K562 (cell line): ENCODE measurements around the gene PCDH1. TPM values are rescaled to one million over a fixed set of nuclear protein-coding genes. Genes with fewer than 3 reads are reported as not detected.
"Not testable (repeated sequence)": the region's sequence is repeated elsewhere in the genome, so short reads cannot be mapped to it uniquely, and the experiment has no call there.

Source experiments
- ATAC-seq: fragments of 200-7000 bp; cut with Tn5 transposase; 3 replicates; pipeline ENCODE4 v1.9.1; 2020; ENCODE audit warnings: moderate library complexity
- BruUV-seq: library from RNA; stranded (reverse); fragments of 400-500 nt; replicated peaks from 2 replicates; lab custom pipeline; 2021; lab: Mats Ljungman, UMichigan
- CTCF ChIA-PET: fragments of 300-600 bp; formaldehyde crosslinking; extraction: SDS; loops from one replicate; lab custom pipeline; 2021; ENCODE audit warnings: low intra/inter-chr PET ratio; lab: Yijun Ruan, JAX
- POLR2A ChIA-PET: fragments of 300-600, 350-650 bp; sonication (Branson Sonifier 250); formaldehyde crosslinking; extraction: SDS; loops from one replicate; lab custom pipeline; 2021; ENCODE audit warnings: antibody characterized with exemption, inconsistent platforms; lab: Yijun Ruan, JAX
- DNase-seq, 4 experiments: peaks; one replicate each; pipeline versions ENCODE4 v3.0.0 to v3.0.0-alpha.2; 2011 to 2018; ENCODE audit warnings: low spot score in 3 of 4, mixed read lengths in 3 of 4; ENCODE audit errors: extremely low read depth in 1 of 4
- FAIRE-seq: peaks from 2 replicates; lab custom pipeline; 2011; peaks lifted over from hg19 to GRCh38; lab: Jason Lieb, UNC
- H2AFZ ChIP-seq: 2 replicates; pipeline ENCODE4 v1.6.0; 2011; ENCODE audit warnings: low read depth, low read length, control low read depth, inconsistent platforms
- H3K27ac ChIP-seq: fragments of 200-600 bp; 3 replicates; pipeline ENCODE4 v1.8.0; 2011; ENCODE audit warnings: low read depth, mild to moderate bottlenecking, control low read depth, inconsistent platforms, low read length, moderate library complexity, mixed read lengths; ENCODE audit errors: extremely low read depth
- H3K27me3 ChIP-seq, 2 experiments: fragments of 300-600 bp in 1 of 2; 2 replicates in 1 of 2; 3 replicates in 1 of 2; pipeline versions ENCODE4 v1.6.0 to v1.8.0; 2011; ENCODE audit warnings: inconsistent platforms in 2 of 2, low read length in 2 of 2, mild to moderate bottlenecking in 1 of 2, mixed read lengths in 1 of 2, moderate library complexity in 1 of 2; ENCODE audit not compliant: control insufficient read depth in 2 of 2, insufficient read depth in 2 of 2
- H3K36me3 ChIP-seq: fragments of 300-600 bp; 3 replicates; pipeline ENCODE4 v1.8.0; 2011; ENCODE audit warnings: mild to moderate bottlenecking, low read length, inconsistent platforms; ENCODE audit not compliant: control insufficient read depth, insufficient read depth
- H3K4me1 ChIP-seq, 2 experiments: fragments of 200-600 bp in 1 of 2; replicated peaks in 1 of 2; 2 replicates in 1 of 2; 3 replicates in 1 of 2; pipeline versions ENCODE4 v1.5.1 to v1.8.0; 2011; ENCODE audit warnings: inconsistent platforms in 2 of 2, low read length in 2 of 2, mild to moderate bottlenecking in 1 of 2, mixed read lengths in 1 of 2, moderate library complexity in 1 of 2; ENCODE audit not compliant: control insufficient read depth in 2 of 2, insufficient read depth in 2 of 2
- H3K4me2 ChIP-seq: 2 replicates; pipeline ENCODE4 v1.6.1; 2011; ENCODE audit warnings: low read length, control low read depth, inconsistent platforms, mixed read lengths; ENCODE audit not compliant: insufficient read depth
- H3K4me3 ChIP-seq: fragments of 200-600 bp; sonication (generic), shearing (Covaris generic); 2 replicates; pipeline ENCODE4 v1.5.1; 2016; ENCODE audit warnings: control low read depth, inconsistent platforms
- H3K79me2 ChIP-seq: fragments of 200-600 bp; 3 replicates; pipeline ENCODE4 v1.8.0; 2011; ENCODE audit warnings: low read length, inconsistent platforms; ENCODE audit not compliant: control insufficient read depth, insufficient read depth
- H3K9ac ChIP-seq, 2 experiments: 2 replicates each; pipeline versions ENCODE4 v1.6.0 to v1.6.1; 2011; ENCODE audit warnings: low read depth in 2 of 2, low read length in 2 of 2, control low read depth in 1 of 2, inconsistent platforms in 1 of 2, mild to moderate bottlenecking in 1 of 2, mixed read lengths in 1 of 2; ENCODE audit not compliant: insufficient read depth in 1 of 2
- H3K9me1 ChIP-seq: one replicate; pipeline ENCODE4 v1.6.0; 2011; ENCODE audit warnings: inconsistent platforms, mild to moderate bottlenecking, low read length, moderate library complexity; ENCODE audit not compliant: control insufficient read depth, insufficient read depth
- H3K9me3 ChIP-seq: replicated peaks from 2 replicates; pipeline ENCODE4 v1.5.1; 2011; ENCODE audit warnings: low read depth, low read length, inconsistent platforms; ENCODE audit not compliant: control insufficient read depth, insufficient read depth
- H4K20me1 ChIP-seq: replicated peaks from 2 replicates; pipeline ENCODE4 v1.6.1; 2011; ENCODE audit warnings: low read length, inconsistent platforms, mixed read lengths; ENCODE audit not compliant: control insufficient read depth, insufficient read depth
- ATF3 ChIP-seq, 2 experiments: fragments of 450-650 bp in 1 of 2; sonication (generic) in 1 of 2; formaldehyde crosslinking in 1 of 2; IDR thresholded peaks in 1 of 2; conservative IDR thresholded peaks in 1 of 2; 2 replicates each; pipeline versions ENCODE4 v1.6.1 to v1.8.1; 2016 to 2023; ENCODE audit warnings: mild to moderate bottlenecking in 2 of 2, moderate library complexity in 2 of 2, inconsistent platforms in 1 of 2, missing genetic modification reagents in 1 of 2
- JUND ChIP-seq, 2 experiments: IDR thresholded peaks; 2 replicates in 1 of 2; 3 replicates in 1 of 2; pipeline ENCODE4 v1.6.1; 2011; ENCODE audit warnings: borderline replicate concordance in 2 of 2, low read depth in 2 of 2, low read length in 2 of 2, improper control_type of control experiment in 1 of 2, missing biosample characterization in 1 of 2, missing genetic modification characterization in 1 of 2, missing genetic modification reagents in 1 of 2
- NCOR1 ChIP-seq: fragments of 450-650 bp; IDR thresholded peaks from 2 replicates; pipeline ENCODE4 v1.6.1; 2016; ENCODE audit warnings: mild to moderate bottlenecking, moderate library complexity
- RBM34 ChIP-seq: fragments of 200-400 bp; formaldehyde crosslinking; IDR thresholded peaks from 2 replicates; pipeline ENCODE4 v1.6.1; 2018; ENCODE audit warnings: low read length, borderline replicate concordance; ENCODE audit not compliant: insufficient read depth
- SMARCA5 ChIP-seq: fragments of 450-650 bp; IDR thresholded peaks from 2 replicates; pipeline ENCODE4 v1.6.1; 2016
- SMARCB1 ChIP-seq: IDR thresholded peaks from 2 replicates; pipeline ENCODE4 v1.6.1; 2011; ENCODE audit warnings: improper control_type of control experiment, low read depth; ENCODE audit not compliant: insufficient read length
- SMC3 ChIP-seq: conservative IDR thresholded peaks from 2 replicates; pipeline ENCODE4 v1.6.1; 2011; ENCODE audit warnings: low read depth, low read length, improper control_type of control experiment; ENCODE audit not compliant: insufficient read depth
- STAG1 ChIP-seq: sonication (generic); formaldehyde crosslinking; IDR thresholded peaks from 2 replicates; pipeline ENCODE4 v1.5.0; 2020; ENCODE audit warnings: missing genetic modification reagents, borderline replicate concordance
- ZC3H11A ChIP-seq: IDR thresholded peaks from 2 replicates; pipeline ENCODE4 v1.6.1; 2012; ENCODE audit warnings: low read depth, low read length, improper control_type of control experiment
- ZNF507 ChIP-seq: conservative IDR thresholded peaks from 2 replicates; pipeline ENCODE4 v1.6.1; 2017; ENCODE audit warnings: missing genetic modification characterization, missing compliant biosample characterization
- WGBS: fragments of 100-300 bp; shearing (Covaris generic); methylation state at CpG from one replicate; pipeline ENCODE4 v1.1.6; 2016; ENCODE audit warnings: low coverage, mixed read lengths; ENCODE audit not compliant: insufficient coverage; ENCODE audit errors: missing lambda C conversion rate; 5-methylcytosine and 5-hydroxymethylcytosine counted together
- in situ Hi-C: fragments of 300-500 bp; cut with MboI; formaldehyde crosslinking; loops from 4 replicates; pipeline ENCODE4 v1.15.0; 2018; ENCODE audit warnings: inconsistent platforms, mixed read lengths
- intact Hi-C: fragments of 100-400 bp; cut with micrococcal nuclease; formaldehyde crosslinking; loops from 2 replicates; pipeline ENCODE4 v1.14.2; 2022
- polyA plus RNA-seq, 8 experiments: library from polyadenylated mRNA; depleted of rRNA in 4 of 8; stranded (reverse) in 5 of 8; unstranded in 3 of 8; fragments of >200 nt; fragmentation: Nextera tagmentation in 2 of 8; fragmentation: Illumina TruSeq in 1 of 8; extraction: Ambion mirVana in 2 of 8; extraction: Trizol in 1 of 8; gene quantifications; 2 replicates each; pipeline versions ENCODE4 v1.2.1 to v1.2.3, GENCODE V29; 2011 to 2014; ENCODE audit warnings: inconsistent platforms in 1 of 8, missing spikeins in 1 of 8
- total RNA-seq, 7 experiments: library from RNA; depleted of rRNA in 6 of 7; stranded (reverse); fragments of >200 nt in 6 of 7; fragmentation: Illumina TruSeq in 2 of 7; extraction: Trizol in 2 of 7; gene quantifications; 2 replicates each; pipeline versions ENCODE4 v1.2.1 to v1.2.3, GENCODE V29; 2011 to 2021; ENCODE audit warnings: low replicate concordance in 1 of 7
- TF ChIP-seq, protein P1 (sequence below): IDR thresholded peaks from 2 replicates; pipeline ENCODE4 v1.6.1; 2016; ENCODE audit warnings: missing genetic modification characterization, missing compliant biosample characterization

Gene PCDH1
- total and polyA plus RNA-seq, 9 of the 15 experiments (the other 6 are each of a cell fraction or from before 2014, with no cell fraction given), result 0.11 to 3.6 (median 1.9) TPM; not detected in 1

DNA sequence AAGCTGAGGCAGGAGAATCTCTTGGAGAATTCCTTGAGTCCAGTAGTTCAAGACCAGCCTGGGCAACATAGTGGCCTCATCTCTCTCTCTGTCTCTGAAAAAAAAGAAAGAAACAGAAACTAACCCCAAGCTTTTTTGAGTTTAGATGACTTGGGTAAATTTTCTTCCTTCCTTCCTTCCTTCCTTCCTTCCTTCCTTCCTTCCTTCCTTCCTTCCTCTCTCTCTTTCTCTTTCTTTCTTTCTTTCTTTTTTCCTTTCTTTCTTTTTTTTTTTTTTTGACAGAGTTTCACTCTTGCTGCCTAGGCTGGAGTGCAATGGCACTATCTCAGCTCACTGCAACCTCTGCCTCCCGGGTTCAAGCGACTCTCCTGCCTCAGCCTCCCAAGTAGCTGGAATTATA lies 12.2 kb upstream of the PCDH1 start:
- H3K4me2 ChIP-seq, H3K27ac ChIP-seq, H3K9me1 ChIP-seq, H3K27me3 ChIP-seq, FAIRE-seq, H3K9ac ChIP-seq, H3K4me3 ChIP-seq: not testable (repeated sequence)
- POLR2A ChIA-PET, result interaction anchor here (1.2 kb wide), 1 partner anchor 8 kb away, joined by 3 read pairs; no protein-coding TSS in a partner anchor
- TF ChIP-seq, protein P1, sequence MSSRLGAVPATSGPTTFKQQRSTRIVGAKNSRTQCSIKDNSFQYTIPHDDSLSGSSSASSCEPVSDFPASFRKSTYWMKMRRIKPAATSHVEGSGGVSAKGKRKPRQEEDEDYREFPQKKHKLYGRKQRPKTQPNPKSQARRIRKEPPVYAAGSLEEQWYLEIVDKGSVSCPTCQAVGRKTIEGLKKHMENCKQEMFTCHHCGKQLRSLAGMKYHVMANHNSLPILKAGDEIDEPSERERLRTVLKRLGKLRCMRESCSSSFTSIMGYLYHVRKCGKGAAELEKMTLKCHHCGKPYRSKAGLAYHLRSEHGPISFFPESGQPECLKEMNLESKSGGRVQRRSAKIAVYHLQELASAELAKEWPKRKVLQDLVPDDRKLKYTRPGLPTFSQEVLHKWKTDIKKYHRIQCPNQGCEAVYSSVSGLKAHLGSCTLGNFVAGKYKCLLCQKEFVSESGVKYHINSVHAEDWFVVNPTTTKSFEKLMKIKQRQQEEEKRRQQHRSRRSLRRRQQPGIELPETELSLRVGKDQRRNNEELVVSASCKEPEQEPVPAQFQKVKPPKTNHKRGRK (tag), result peak; percentile 78; the same call in 1 of the 2 replicates
- TF ChIP-seq, all 486 proteins: peak for 1; not testable (repeated sequence) for 485
- H3K4me1 ChIP-seq, intact Hi-C loops, H3K36me3 ChIP-seq, H3K79me2 ChIP-seq, H3K9me3 ChIP-seq, in situ Hi-C loops, H4K20me1 ChIP-seq, DNase-seq, BruUV-seq, ATAC-seq, H2AFZ ChIP-seq: not testable (repeated sequence)
- 0% methylated on average over 2 of the region's 2 CpGs for WGBS
- CTCF ChIA-PET, result interaction anchor here (0.6 to 2.9 kb wide), 3 partner anchors 70 to 1510 kb away, joined by 3 to 29 read pairs (median 3); no protein-coding TSS in a partner anchor

- no peak overlapping the region for H3K27ac ChIP-seq
- no peak overlapping the region for H3K9ac ChIP-seq
- no peak overlapping the region for H3K4me2 ChIP-seq
- ChIA-PET POLR2A (no interaction called here), CTCF (interaction anchor here (1.0 to 2.9 kb wide), 3 partner anchors 24 to 71 kb away, joined by 4 to 29 read pairs (median 13); partner anchors contain the start of gene PCDH12)
- H3K79me2 ChIP-seq, result no peaks in the 10 kb centered on the region
- 7% methylated on average over 3 of the region's 3 CpGs for WGBS
- no peaks in the 10 kb centered on the region for H3K36me3 ChIP-seq
- no peaks in the 10 kb centered on the region for H4K20me1 ChIP-seq
- no peaks in the 10 kb centered on the region for H3K9me1 ChIP-seq
- H3K9me3 ChIP-seq, result no peaks in the 10 kb centered on the region
- in situ Hi-C loops (no loop called here), intact Hi-C loops (loop anchor here (1.0 to 2.0 kb wide), 3 partner anchors 25 to 255 kb away; no protein-coding TSS in a partner anchor)
- DNase-seq, result peak in 2 of 4 experiments; percentile 29 to 30
- H2AFZ ChIP-seq, result peak overlapping the region; percentile 46; the same call in 1 of the 2 replicates
- no TSS peak for BruUV-seq
- H3K27me3 ChIP-seq, result peaks cover 6 to 7% of the 10 kb centered on the region in 2 experiments
- peak; percentile 62 for FAIRE-seq
- H3K4me3 ChIP-seq, result no peak overlapping the region
- peak; percentile 82 for ATAC-seq
- no peaks in the 10 kb centered on the region; a peak in 1 of 5 replicates for H3K4me1 ChIP-seq
- no peak for TF ChIP-seq ZC3H11A
- no peak for TF ChIP-seq RBM34
- no peak for TF ChIP-seq ATF3 (IDR thresholded peaks at IDR 0.05)
- TF ChIP-seq ATF3 (CRISPR knock-in tag; conservative IDR thresholded peaks at IDR 0.05), result no peak
- TF ChIP-seq SMARCB1, result no peak
- TF ChIP-seq STAG1, result no peak
- no peak for TF ChIP-seq JUND (IDR thresholded peaks at IDR 0.05; ENCODE audit: borderline replicate concordance, low read depth, low read length)
- no peak for TF ChIP-seq JUND (tag; IDR thresholded peaks at IDR 0.05; ENCODE audit: borderline replicate concordance, low read depth, low read length)
- no peak for TF ChIP-seq NCOR1
- TF ChIP-seq SMC3, result peak; percentile 50; the same call in 1 of the 2 replicates
- TF ChIP-seq SMARCA5, result no peak
- no peak for TF ChIP-seq ZNF507 (tag)
Observed at GRCh38 chr5:141889282-141889871, 11.2 kb upstream of the PCDH1 start.
